Urinary bladder (tissue), 4 donors: ENCODE data around the gene SCARB2. TPM values are rescaled to one million over a fixed set of nuclear protein-coding genes. Genes with fewer than 3 reads are reported as not detected.
A peak's percentile ranks its signal among the peaks of the same experiment; 100 is the strongest.

ENCODE experiments used
- DNase-seq: peaks from one replicate; pipeline ENCODE4 v3.0.0-alpha.2; 2015; ENCODE audit errors: extremely low spot score
- H3K27ac ChIP-seq: one replicate; pipeline ENCODE4 v1.5.1; 2013; ENCODE audit warnings: low read depth, mild to moderate bottlenecking, moderate library complexity
- H3K36me3 ChIP-seq: one replicate; pipeline ENCODE4 v1.6.1; 2013; ENCODE audit warnings: mild to moderate bottlenecking, moderate library complexity; ENCODE audit not compliant: insufficient read depth
- H3K4me1 ChIP-seq: one replicate; pipeline ENCODE4 v1.6.1; 2013; ENCODE audit warnings: mild to moderate bottlenecking, moderate library complexity; ENCODE audit not compliant: insufficient read depth
- H3K4me3 ChIP-seq: one replicate; pipeline ENCODE4 v1.5.1; 2013; ENCODE audit warnings: low read depth, low read length
- WGBS: extraction: QIAGEN DNeasy Blood & Tissue Kit; methylation state at CpG from one replicate; pipeline ENCODE4 v1.1.7; 2013; 5-methylcytosine and 5-hydroxymethylcytosine counted together
- polyA plus RNA-seq: library from polyadenylated mRNA; stranded (reverse); fragments of 200-250 nt; gene quantifications from one replicate; pipeline ENCODE4 v1.2.3, GENCODE V29; 2013
- total RNA-seq: library from RNA; depleted of rRNA; stranded (reverse); fragments of >200 nt; gene quantifications from one replicate; pipeline ENCODE4 v1.2.3, GENCODE V29; 2014
- donor health status: healthy with polysubstance abuse.
- donor health status: healthy.

Gene SCARB2
- total and polyA plus RNA-seq, 2 donors: 123 to 271 TPM

DNA sequence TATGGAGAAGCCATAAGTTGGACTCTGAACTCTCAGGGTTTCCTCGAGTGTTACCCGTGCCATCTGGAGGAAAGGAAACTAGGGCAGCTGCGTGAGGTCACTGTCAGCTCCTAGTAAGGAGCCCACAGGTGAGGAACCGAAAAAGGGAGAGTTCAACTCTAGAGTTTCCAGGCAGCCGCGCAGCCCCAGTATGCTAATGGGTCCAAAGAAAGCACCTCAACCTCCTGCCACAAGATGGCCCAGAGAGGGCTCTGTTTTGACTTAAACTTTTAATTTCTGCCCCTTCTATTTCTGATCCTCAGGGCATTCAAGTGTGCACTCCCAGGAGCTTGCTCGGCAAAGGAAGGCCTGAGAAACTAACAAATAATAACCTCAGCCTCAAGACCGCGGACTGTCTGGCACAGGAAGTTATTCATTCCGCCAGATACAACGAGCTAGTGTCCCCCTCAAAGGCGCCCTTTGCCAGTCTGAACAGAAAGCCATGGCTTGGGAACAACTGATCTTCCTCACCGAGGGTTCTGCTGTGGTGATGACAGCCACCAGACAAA is 13.9 kb downstream of the SCARB2 start:
- Histone ChIP-seq H3K27ac (peak overlapping the region; percentile 53), H3K4me3 (no peak overlapping the region), H3K36me3 (no peaks in the 10 kb centered on the region), H3K4me1 (peaks cover 5% of the 10 kb centered on the region)
- 45% methylated on average over 13 of the region's 13 CpGs for WGBS
- DNase-seq: no peak

DNA sequence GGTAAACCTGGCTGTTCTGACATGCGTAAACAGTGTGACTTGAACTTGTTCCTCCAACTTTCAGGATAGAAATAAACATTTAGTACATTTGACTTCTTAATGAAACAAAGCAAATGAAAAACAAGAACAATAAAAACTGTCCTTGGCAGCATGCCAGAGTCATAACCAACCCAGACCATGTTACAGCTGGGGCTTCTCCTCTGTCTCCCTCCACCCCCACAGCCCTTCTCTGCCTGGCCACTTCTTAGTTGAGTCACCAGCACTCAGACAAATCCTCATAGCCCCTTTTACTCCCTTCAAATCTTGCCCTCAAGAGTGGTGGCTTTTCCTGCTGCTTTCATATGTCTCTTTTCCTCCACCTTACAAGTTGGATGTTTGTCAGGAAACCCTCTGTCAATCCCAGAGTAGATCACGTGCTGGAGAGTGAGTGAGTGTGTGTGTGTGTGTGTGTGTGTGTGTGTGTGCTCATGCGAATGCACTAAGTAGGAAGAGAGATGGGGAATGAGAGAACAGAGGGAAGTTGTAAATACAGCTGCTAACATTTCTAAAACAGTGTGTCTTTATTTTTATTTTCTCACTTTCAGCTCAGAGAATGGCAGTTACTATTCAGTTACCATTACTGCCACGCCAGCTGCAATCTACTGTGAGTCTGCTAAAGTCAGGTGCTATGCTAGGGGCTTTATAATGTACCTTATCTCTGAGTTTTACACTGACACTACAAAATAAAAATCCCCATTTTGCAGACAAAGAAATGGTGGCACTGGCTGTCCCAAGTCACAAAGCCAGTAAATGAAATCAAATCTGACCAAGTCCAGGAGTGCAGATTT is 15.0 kb downstream of the SCARB2 start:
- Histone ChIP-seq H3K4me3 (no peak overlapping the region), H3K4me1 (peaks cover 3% of the 10 kb centered on the region), H3K27ac (peak overlapping the region; percentile 72), H3K36me3 (no peaks in the 10 kb centered on the region)
- DNase-seq: peak; percentile 92
- WGBS: 26% methylated on average over 4 of the region's 4 CpGs

DNA sequence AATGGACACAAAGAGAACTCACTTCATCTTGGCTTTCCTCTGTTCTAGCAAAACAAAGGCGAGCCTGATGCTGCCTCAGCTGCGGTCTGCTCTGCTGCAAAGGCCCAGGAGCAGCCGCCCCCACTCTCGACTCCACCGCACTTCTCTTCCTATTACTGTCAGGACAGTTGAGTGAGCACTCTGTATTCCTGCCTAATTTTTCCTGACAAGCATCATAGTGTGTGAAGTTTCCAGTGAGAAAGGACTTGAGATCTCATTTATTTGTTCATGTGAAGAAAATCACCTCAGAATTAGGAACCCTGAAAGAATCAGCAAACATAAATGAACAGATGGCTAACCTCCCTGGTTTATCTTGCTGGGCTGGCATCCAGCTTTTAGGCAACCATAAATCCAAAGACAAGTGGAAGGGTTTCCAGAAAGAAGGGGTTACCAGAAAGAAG is 15.6 kb downstream of the SCARB2 start:
- Histone ChIP-seq H3K4me3 (no peak overlapping the region), H3K27ac (peak overlapping the region; percentile 56), H3K4me1 (peaks cover 4% of the 10 kb centered on the region), H3K36me3 (no peaks in the 10 kb centered on the region)
- 3% methylated on average over 5 of the region's 5 CpGs for WGBS
- no peak for DNase-seq

DNA sequence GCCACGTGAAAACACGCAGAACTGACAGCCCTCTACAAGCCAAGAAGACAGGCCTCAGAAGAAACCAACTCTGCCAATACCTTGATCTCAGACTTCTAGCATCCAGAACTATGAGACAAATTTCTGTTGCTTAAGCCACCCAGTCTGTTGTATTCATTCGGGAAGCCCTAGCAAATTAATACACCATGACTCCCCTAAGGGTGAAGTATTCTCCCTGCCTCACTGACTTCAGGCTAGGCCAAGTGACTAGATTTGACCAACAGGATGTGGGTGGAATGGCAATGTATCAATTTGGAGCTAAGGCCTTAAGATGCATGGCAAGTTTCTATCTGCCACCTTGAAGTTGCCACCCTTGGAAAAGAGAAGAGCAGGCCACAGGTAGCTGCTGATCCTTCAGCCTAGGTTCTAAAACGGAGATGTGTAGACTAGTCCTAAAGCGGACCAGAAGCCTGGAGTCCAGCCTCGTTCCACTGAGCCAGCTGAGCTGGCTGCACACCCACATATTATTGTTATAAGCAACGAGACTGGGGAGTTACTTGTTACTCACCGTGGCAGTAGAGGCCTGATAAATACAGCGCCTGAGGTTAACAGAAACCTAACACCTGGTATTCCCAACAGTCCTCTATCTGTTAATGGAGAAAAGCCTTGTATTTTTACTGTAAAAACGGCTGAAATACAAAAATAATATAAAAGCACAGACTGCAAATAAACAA is 16.4 kb downstream of the SCARB2 start:
- Histone ChIP-seq H3K4me3 (no peak overlapping the region), H3K4me1 (peaks cover 4% of the 10 kb centered on the region), H3K27ac (peak overlapping the region; percentile 43), H3K36me3 (peaks cover under 1% of the 10 kb centered on the region)
- WGBS: 58% methylated on average over 10 of the region's 10 CpGs
- no peak for DNase-seq

DNA sequence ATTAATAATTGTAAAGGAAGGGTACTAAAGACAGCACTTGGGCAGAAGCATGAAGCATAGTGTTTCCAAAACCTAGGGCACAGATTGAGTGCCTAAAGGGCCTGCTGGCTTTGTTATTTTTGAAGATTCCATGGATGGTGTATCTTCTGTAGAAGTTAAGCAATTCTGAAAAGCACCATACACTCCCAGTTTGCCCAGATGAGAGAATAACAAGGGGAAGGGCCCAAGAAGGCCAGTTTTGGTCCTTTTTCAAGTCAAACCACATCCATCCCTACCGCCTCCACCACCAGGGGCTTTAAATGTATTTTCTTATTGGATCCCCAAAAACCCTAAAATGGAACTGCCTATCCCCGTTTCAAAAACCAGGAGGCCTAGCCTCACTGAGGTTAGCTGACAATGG is 17.2 kb downstream of the SCARB2 start:
- WGBS: 95% methylated on average over 2 of the region's 2 CpGs
- H3K4me1 ChIP-seq: peaks cover 4% of the 10 kb centered on the region

DNA sequence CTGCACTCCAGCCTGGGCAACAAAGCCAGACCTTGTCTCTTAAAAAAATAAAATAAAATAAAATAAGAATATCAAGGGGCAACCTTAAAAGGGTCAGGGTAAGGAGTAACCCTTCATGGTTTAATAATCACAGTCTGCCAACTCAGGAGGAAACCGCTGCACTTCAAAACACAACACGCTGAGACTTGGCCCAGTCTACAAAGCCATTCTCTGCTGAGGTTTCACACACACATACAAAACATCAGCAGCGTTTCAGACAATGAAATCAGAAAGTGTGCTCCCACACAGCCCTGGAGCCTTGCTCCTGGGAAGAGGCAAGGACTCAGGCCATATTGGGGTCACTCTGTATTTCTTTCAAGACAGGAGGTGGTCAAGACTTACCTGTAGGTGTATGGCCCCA is 18.3 kb downstream of the SCARB2 start:
- peaks cover 4% of the 10 kb centered on the region for H3K4me1 ChIP-seq
- 79% methylated on average over 3 of the region's 3 CpGs for WGBS
- no peak overlapping the region for H3K4me3 ChIP-seq
- H3K27ac ChIP-seq: no peak overlapping the region
- H3K36me3 ChIP-seq: peaks cover 3% of the 10 kb centered on the region
- DNase-seq: no peak

More for the DNA sequence above, 17.2 kb downstream of the SCARB2 start:
- no peak for DNase-seq
- no peak overlapping the region for H3K4me3 ChIP-seq
- H3K27ac ChIP-seq: no peak overlapping the region
- peaks cover 3% of the 10 kb centered on the region for H3K36me3 ChIP-seq

DNA sequence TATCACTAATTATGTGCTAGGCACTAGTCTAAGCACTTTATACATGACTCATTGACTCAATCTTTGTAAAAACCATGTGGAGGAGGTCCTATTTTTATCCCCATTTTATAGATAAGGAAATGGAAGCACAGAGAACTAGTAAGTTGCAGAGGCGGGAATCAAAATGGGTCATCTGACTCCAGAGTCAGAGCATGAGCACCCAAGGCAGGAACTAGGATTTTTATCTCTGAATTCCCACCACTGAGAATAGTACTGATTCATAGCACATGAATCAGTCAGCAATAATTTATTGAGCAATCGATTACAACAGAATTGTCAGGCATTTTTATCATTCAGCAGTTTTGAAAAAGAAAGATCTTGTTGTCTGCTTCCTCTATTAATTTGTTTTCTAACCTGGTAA is 19.3 kb downstream of the SCARB2 start:
- Histone ChIP-seq H3K36me3 (peaks cover 3% of the 10 kb centered on the region), H3K4me3 (no peak overlapping the region), H3K27ac (no peak overlapping the region), H3K4me1 (peaks cover 4% of the 10 kb centered on the region)
- 50% methylated on average over 2 of the region's 2 CpGs for whole genome bisulfite sequencing
- no peak for DNase-seq

DNA sequence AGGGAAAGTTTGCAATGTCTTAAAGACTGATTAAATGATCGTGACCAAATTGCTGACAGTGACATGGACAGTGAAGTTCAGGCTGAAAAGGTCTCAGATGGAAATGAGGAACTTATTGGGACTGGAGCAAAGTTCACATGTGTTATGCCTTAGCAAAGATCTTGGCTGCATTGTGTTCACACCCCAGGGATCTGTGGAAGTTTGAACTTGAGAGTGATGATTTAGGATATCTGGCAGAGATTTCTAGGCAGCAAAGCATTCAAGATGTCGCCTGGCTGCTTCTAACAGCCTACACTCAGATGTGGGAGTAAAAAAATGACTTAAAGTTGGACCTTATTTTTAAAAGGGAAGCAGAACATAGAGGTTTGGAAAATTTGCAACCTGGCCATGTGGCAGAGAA is 21.4 kb downstream of the SCARB2 start:
- WGBS: 81% methylated on average over 2 of the region's 2 CpGs
- H3K27ac ChIP-seq: no peak overlapping the region
- H3K36me3 ChIP-seq: peaks cover 3% of the 10 kb centered on the region
- H3K4me1 ChIP-seq: peaks cover 4% of the 10 kb centered on the region
- no peak overlapping the region for H3K4me3 ChIP-seq
- no peak for DNase-seq

DNA sequence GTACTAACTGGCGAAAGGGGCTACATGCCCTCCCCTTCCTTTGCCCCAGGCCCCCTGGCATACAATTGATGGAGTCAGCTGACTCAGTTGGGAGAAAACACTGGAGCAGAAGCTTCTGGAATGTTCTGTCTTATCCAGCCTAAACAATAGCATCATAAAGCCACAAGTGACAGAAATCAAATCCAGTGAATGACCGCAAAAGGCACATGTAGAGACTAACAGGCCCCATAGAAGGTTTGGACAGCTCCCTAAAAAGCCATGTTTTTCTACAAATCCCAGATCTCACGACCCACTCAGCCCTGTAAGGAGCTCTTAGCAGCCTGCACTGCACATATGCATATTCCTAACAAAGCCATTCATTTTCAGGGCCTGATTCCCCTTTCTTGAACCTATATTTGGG is 25.1 kb downstream of the SCARB2 start:
- 59% methylated on average over 3 of the region's 3 CpGs for WGBS
- Histone ChIP-seq H3K36me3 (peaks cover 3% of the 10 kb centered on the region), H3K4me1 (peaks cover 3% of the 10 kb centered on the region), H3K4me3 (no peak overlapping the region), H3K27ac (no peak overlapping the region)
- DNase-seq: no peak

DNA sequence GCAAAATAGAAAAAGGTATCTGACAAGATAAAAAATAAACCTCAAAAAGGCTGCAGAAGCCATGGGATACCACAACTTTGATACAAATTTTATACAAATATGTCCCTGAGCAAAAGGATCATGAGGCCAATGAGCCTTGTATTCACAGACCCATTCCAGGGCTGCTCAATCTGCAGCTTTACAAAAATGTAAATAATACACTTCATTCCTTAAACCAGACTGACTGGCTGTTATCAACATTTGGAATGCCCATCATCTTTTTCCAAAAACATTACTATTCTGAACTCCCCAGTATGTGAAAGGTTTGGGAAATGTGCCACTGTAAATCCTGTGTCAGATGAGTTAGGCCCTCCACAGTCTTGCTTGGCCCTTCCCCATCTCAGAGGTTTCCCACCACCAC is 25.5 kb downstream of the SCARB2 start:
- Histone ChIP-seq H3K27ac (no peak overlapping the region), H3K4me1 (no peaks in the 10 kb centered on the region)

GRCh38 chr4:76187152-76187551 is 26.5 kb downstream of the SCARB2 start:
- Histone ChIP-seq H3K4me3 (no peak overlapping the region), H3K36me3 (peaks cover 2% of the 10 kb centered on the region), H3K27ac (no peak overlapping the region), H3K4me1 (no peaks in the 10 kb centered on the region)
- no peak for DNase-seq
- 58% methylated on average over 3 of the region's 3 CpGs for WGBS

More for the DNA sequence above, 25.5 kb downstream of the SCARB2 start:
- H3K4me3 ChIP-seq: no peak overlapping the region
- peaks cover 3% of the 10 kb centered on the region for H3K36me3 ChIP-seq
- no peak for DNase-seq

- DNase-seq: no peak
- H3K4me3 ChIP-seq: no peak overlapping the region
- WGBS: 95% methylated on average over 5 of the region's 5 CpGs
Measured at GRCh38 chr4:76182463-76182862, 31.2 kb downstream of the SCARB2 start.

DNA sequence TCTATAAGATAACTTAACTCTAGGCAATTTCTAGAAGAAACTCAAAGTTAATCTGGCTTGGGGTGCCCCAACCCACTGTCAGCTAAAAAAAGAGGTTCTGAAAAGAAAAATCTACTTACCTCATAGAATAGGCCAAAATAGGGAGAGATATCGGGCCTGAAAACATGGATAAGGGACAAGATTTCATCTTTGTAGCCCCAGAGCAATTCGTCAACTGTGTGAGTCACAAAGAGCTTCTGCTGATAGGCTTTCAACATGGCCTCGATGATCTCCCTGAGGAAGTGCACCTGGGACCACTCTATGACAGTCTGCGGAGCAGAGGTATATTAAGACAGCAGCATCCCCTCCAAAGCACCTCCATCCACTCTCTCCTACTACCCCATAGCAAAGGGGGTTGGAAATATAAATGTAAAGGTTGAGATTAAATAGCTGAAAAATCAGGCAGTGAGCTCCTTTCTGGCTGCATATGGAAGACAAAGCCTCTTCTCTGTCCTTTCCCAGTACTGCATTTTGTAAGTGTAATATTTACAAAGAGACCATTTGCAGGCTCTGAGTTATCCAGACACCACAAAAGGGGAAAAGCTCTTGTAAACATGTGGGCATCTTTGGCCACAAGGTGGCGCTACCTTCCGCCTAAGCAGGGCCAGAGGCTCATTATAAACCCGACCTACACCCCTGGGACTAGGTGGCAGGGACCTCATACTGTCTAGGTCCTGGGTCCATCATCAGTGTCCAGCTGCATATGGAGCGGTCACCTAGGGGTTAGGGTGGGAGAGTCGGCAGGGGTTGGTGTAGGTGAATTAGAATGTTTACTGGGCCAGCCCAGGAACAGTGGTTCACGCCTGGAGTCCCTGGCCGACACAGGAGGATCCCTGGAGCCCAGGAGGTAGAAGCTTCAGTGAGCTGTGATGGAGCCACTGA is 34.0 kb downstream of the SCARB2 start:
- H3K27ac ChIP-seq: no peak overlapping the region

More at GRCh38 chr4:76182463-76182862, 31.2 kb downstream of the SCARB2 start:
- Histone ChIP-seq H3K27ac (no peak overlapping the region), H3K36me3 (peaks cover 3% of the 10 kb centered on the region), H3K4me1 (no peaks in the 10 kb centered on the region)

More for the DNA sequence above, 34.0 kb downstream of the SCARB2 start:
- Histone ChIP-seq H3K36me3 (peaks cover 3% of the 10 kb centered on the region), H3K4me1 (no peaks in the 10 kb centered on the region), H3K4me3 (no peak overlapping the region)
- 58% methylated on average over 11 of the region's 11 CpGs for WGBS
- DNase-seq: no peak
